ENCODE results near the gene FGF16. TPM values are rescaled to one million over a fixed set of nuclear protein-coding genes. Genes with fewer than 3 reads are reported as not detected.
"Not testable (repeated sequence)": the region's sequence is repeated elsewhere in the genome, so short reads cannot be mapped to it uniquely, and the experiment has no call there.

FGF16 gene
- under 1 TPM in 1 of 4 donors, not detected in 3; 0.71 TPM for total RNA-seq
- polyA plus RNA-seq, result under 1 TPM in 1 of 3 donors, not detected in 2; 0.03 TPM

GRCh38 chrX:77446908-77447652 is at the start of gene FGF16:
Gene FGF16, plus strand, starts transcription at chrX:77447389. Its CDS starts 286 bp downstream, at chrX:77447675.
- peaks cover 0 to 17% (median 8%) of the 10 kb centered on the region in 4 donors for H3K4me1 ChIP-seq
- H3K4me3 ChIP-seq, result peak within 1 kb of the TSS in 3 of 4 donors; percentile 16 to 39 (median 33)
- TF ChIP-seq EP300 (IDR thresholded peaks at IDR 0.05), result no peak
- no peak for TF ChIP-seq CTCF (IDR thresholded peaks at IDR 0.05)
- TF ChIP-seq POLR2AphosphoS5 (IDR thresholded peaks at IDR 0.05), result no peak
- TF ChIP-seq POLR2A (IDR thresholded peaks at IDR 0.05), result no peak
- WGBS, 2 donors, result 1 to 14% methylated on average over 47 to 48 of the region's 48 CpGs
- H3K27ac ChIP-seq, result peak within 1 kb of the TSS in 1 of 4 donors; percentile 6
- no peaks in the 10 kb centered on the region for H3K9me3 ChIP-seq
- DNase-seq, result no peak
- peaks cover 0 to 22% (median 3%) of the 10 kb centered on the region in 3 donors for H3K27me3 ChIP-seq
- H3K36me3 ChIP-seq, result no peaks in the 10 kb centered on the region
- intact Hi-C loops (cut with DNase I), result no loop called here

DNA sequence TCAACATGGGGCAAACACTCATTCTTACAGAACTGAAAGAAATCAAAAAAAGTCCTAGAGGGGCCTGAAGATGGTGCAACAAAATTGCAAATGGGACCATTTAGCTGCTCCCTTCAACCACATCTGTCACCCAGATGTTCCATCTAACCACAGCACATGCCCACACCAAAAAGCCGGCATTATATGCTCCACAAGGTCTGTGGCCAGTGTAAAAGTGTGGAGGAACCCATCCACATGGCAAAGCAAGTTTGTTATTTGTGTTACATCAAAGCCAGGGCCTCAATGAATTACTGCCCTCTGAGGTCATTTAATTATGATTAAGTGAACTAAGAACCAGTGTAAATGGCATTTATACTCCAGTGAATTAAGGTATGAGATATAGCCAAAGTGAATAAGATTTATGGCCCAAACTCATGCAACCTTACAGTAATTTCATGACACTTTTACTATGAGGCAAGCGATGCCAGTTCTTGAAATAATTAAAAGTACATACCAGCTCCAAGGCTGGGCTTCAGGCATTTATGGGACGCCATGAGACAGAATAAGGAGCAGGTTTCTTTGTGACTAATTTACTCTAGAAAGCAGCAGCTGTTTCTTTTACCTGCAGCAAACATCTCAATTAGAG is 48.7 kb upstream of the FGF16 start:
- Histone ChIP-seq H3K36me3 (no peaks in the 10 kb centered on the region), H3K9me3 (no peaks in the 10 kb centered on the region), H3K27me3 (no peaks in the 10 kb centered on the region), H3K4me1 (no peaks in the 10 kb centered on the region), H3K4me3 (no peak overlapping the region), H3K27ac (no peak overlapping the region)
- TF ChIP-seq EP300 (IDR thresholded peaks at IDR 0.05) (no peak), CTCF (IDR thresholded peaks at IDR 0.05) (no peak), POLR2AphosphoS5 (IDR thresholded peaks at IDR 0.05) (no peak), POLR2A (IDR thresholded peaks at IDR 0.05) (no peak)
- WGBS, 2 donors, result 75 to 80% methylated on average over 3 of the region's 3 CpGs
- DNase-seq, result no peak
- intact Hi-C loops (cut with DNase I), result no loop called here

DNA sequence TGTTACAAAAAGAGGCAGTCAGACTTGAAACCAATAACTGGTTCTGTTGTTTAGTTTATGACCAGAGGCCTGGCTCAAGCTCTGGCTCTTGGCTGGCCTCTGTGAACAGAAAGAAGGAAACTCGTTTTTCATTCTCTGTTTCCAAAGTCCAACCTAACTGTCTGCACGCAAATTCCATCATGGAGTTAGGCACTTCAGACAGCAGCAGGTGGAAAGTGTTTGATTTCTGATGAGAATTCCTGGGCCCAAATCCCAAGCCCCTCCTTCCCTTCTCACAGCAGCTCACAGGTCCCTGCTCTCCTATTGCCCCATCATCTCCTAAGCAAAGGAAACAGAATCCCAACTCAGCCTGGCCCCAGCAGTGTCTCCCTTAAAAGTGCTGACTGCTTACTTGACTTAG is 42.8 kb upstream of the FGF16 start:
- Histone ChIP-seq H3K36me3 (no peaks in the 10 kb centered on the region), H3K27ac (no peak overlapping the region), H3K9me3 (no peaks in the 10 kb centered on the region), H3K27me3 (no peaks in the 10 kb centered on the region), H3K4me3 (no peak overlapping the region), H3K4me1 (no peaks in the 10 kb centered on the region)
- intact Hi-C loops (cut with DNase I), result no loop called here
- TF ChIP-seq EP300 (IDR thresholded peaks at IDR 0.05), result no peak
- DNase-seq, result no peak
- WGBS, 2 donors, result 8 to 47% methylated on average over 2 of the region's 2 CpGs

DNA sequence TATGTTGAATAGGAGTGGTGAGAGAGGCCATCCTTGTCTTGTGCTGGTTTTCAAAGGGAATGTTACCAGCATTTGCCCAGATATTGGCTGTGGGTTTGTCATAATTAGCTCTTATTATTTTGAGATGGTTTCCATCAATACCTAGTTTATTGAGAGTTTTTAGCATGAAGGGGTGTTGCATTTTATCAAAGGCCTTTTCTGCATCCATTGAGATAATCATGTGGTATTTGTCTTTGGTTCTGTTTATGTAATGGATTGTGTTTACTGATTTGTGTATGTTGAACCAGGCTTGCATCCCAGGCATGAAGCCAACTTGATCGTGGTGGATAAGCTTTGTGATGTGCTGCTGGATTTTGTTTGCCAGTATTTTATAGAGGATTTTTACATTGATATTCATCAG is 39.4 kb upstream of the FGF16 start:
- DNase-seq; H3K36me3 ChIP-seq; H3K9me3 ChIP-seq; H3K27ac ChIP-seq; intact Hi-C loops (cut with DNase I); H3K27me3 ChIP-seq; H3K4me3 ChIP-seq; H3K4me1 ChIP-seq: not testable (repeated sequence)
- 26 to 58% methylated on average over 1 of the region's 1 CpG for WGBS, 2 donors

DNA sequence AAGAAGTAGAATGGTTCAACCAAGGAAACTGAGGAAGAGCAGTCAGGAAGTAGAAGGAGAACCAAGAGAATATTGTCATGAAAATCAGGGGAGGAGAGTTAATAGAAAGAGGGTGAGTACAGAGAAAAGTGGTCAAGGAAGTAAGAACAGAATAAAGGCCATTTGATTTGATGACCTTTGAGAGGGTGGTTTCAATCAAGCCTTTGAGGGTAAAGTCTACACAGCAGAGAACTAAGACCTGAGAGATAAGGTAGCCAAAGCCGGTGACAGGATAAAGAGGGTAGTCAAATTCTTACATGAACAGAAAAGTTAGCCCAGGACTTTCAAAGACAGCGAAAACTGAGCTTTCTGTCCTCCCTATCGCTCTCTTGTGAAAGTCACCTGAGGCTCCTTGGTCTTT is 34.6 kb upstream of the FGF16 start:
- H3K36me3 ChIP-seq, result no peaks in the 10 kb centered on the region
- H3K27ac ChIP-seq, result no peak overlapping the region
- H3K4me1 ChIP-seq, result no peaks in the 10 kb centered on the region
- no peaks in the 10 kb centered on the region for H3K27me3 ChIP-seq
- H3K9me3 ChIP-seq, result no peaks in the 10 kb centered on the region
- intact Hi-C loops (cut with DNase I), result no loop called here
- no peak overlapping the region for H3K4me3 ChIP-seq
- TF ChIP-seq POLR2AphosphoS5 (IDR thresholded peaks at IDR 0.05), result no peak
- TF ChIP-seq EP300 (IDR thresholded peaks at IDR 0.05), result no peak
- TF ChIP-seq POLR2A (IDR thresholded peaks at IDR 0.05), result no peak
- no peak for TF ChIP-seq CTCF (IDR thresholded peaks at IDR 0.05)
- DNase-seq, result no peak
- 74 to 96% methylated on average over 3 of the region's 3 CpGs for WGBS, 2 donors

Measured in sigmoid colon (tissue), 7 donors.